GM23248 (cell line): ENCODE measurements around the gene ANKFN1. TPM values are rescaled to one million over a fixed set of nuclear protein-coding genes. Genes with fewer than 3 reads are reported as not detected.

Experiments used
- DNase-seq: peaks from one replicate; pipeline ENCODE4 v3.0.0-alpha.2; 2015
- H2AFZ ChIP-seq: fragments of 200-600 bp; sonication (generic); 2 replicates; pipeline ENCODE4 v1.6.1; 2016; ENCODE audit warnings: antibody characterized with exemption
- H3F3A ChIP-seq: fragments of 200-600 bp; sonication (generic); 2 replicates; pipeline ENCODE4 v1.6.1; 2016; ENCODE audit warnings: mild to moderate bottlenecking, antibody characterized with exemption, mixed run types; ENCODE audit not compliant: insufficient read depth
- H3K27ac ChIP-seq: fragments of 200-600 bp; sonication (generic); 2 replicates; pipeline ENCODE4 v1.5.1; 2016; ENCODE audit warnings: mild to moderate bottlenecking
- H3K27me3 ChIP-seq: fragments of 200-600 bp; sonication (generic); replicated peaks from 2 replicates; pipeline ENCODE4 v1.6.1; 2016; ENCODE audit warnings: mild to moderate bottlenecking; ENCODE audit not compliant: insufficient read depth
- H3K36me3 ChIP-seq: fragments of 200-600 bp; sonication (generic); 2 replicates; pipeline ENCODE4 v1.6.1; 2016; ENCODE audit warnings: low read depth, mild to moderate bottlenecking
- H3K4me1 ChIP-seq: fragments of 200-600 bp; sonication (generic); 2 replicates; pipeline ENCODE4 v1.6.1; 2016; ENCODE audit warnings: mild to moderate bottlenecking; ENCODE audit not compliant: insufficient read depth
- H3K4me2 ChIP-seq: fragments of 200-600 bp; sonication (generic); one replicate; pipeline ENCODE4 v1.6.1; 2016; ENCODE audit warnings: mild to moderate bottlenecking; ENCODE audit not compliant: unreplicated experiment
- H3K4me3 ChIP-seq: fragments of 200-600 bp; sonication (generic); 2 replicates; pipeline ENCODE4 v1.5.1; 2016; ENCODE audit warnings: mild to moderate bottlenecking
- H3K79me2 ChIP-seq: fragments of 200-600 bp; sonication (generic); 2 replicates; pipeline ENCODE4 v1.6.1; 2016; ENCODE audit warnings: mild to moderate bottlenecking; ENCODE audit not compliant: insufficient read depth
- H3K9ac ChIP-seq: fragments of 200-600 bp; sonication (generic); 2 replicates; pipeline ENCODE4 v1.6.1; 2016; ENCODE audit warnings: mild to moderate bottlenecking
- H3K9me2 ChIP-seq: fragments of 200-600 bp; sonication (generic); 2 replicates; pipeline ENCODE4 v1.6.1; 2016; ENCODE audit warnings: mixed run types, mild to moderate bottlenecking, moderate library complexity; ENCODE audit not compliant: insufficient read depth
- H3K9me3 ChIP-seq: fragments of 200-600 bp; sonication (generic); one replicate; pipeline ENCODE4 v1.6.1; 2017; ENCODE audit warnings: low read depth
- H4K20me1 ChIP-seq: fragments of 200-600 bp; sonication (generic); 2 replicates; pipeline ENCODE4 v1.6.0; 2016; ENCODE audit not compliant: insufficient read depth
- EZH2 ChIP-seq: fragments of 200-600 bp; sonication (generic); IDR thresholded peaks from 2 replicates; pipeline ENCODE4 v1.6.1; 2018; ENCODE audit warnings: antibody characterized with exemption, mild to moderate bottlenecking; ENCODE audit not compliant: insufficient read depth, poor library complexity, severe bottlenecking
- EZH2phosphoT487 ChIP-seq: fragments of 200-600 bp; sonication (generic); IDR thresholded peaks from 2 replicates; pipeline ENCODE4 v1.6.1; 2018; ENCODE audit warnings: antibody characterized with exemption, moderate library complexity, mild to moderate bottlenecking, low read depth; ENCODE audit not compliant: insufficient read depth
- WGBS, 2 experiments: methylation state at CpG; one replicate each; pipeline ENCODE4 v1.1.6; 2015 to 2017; ENCODE audit warnings: low lambda C conversion rate in 2 of 2, low coverage in 1 of 2; ENCODE audit errors: missing lambda C conversion rate in 2 of 2; 5-methylcytosine and 5-hydroxymethylcytosine counted together
- in situ Hi-C: fragments of 300-500 bp; cut with MboI; formaldehyde crosslinking; loops from 2 replicates; pipeline ENCODE4 v1.15.0; 2020
- polyA plus RNA-seq: library from polyadenylated mRNA; unstranded; fragments of >200 nt; fragmentation: Nextera tagmentation; extraction: Ambion mirVana; gene quantifications from 2 replicates; pipeline ENCODE4 v1.2.1, GENCODE V29; 2016
- total RNA-seq: library from RNA; depleted of rRNA; stranded (reverse); fragments of >200 nt; shearing (Covaris generic); gene quantifications from 2 replicates; pipeline ENCODE4 v1.2.3, GENCODE V29; 2014

Gene ANKFN1
- total and polyA plus RNA-seq, 2 experiments from 2014 or later, result 0.54 to 0.64 TPM

DNA sequence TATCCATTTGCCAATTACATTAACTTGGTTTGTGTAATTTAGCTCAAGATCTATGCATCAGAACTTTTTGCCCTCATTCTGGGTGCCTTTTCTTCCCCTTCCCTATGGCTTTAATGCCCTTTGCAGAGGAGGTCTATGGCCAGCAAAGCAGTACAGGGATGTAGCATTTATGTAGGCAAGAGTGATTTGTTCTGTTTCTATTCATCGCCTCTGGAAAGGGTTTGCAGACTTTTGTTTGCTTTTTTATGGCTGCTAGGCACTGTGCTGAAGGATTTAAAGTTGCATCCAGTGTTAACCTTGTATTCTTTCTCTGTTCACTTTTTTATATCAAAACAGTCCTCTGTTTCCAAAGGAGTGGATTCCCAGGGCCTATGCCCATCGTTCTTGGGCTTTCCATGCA, 78.0 kb downstream of the ANKFN1 start:
- Histone ChIP-seq H3K27ac (peak overlapping the region; percentile 14), H2AFZ (peak overlapping the region; percentile 82), H3K9me3 (no peaks in the 10 kb centered on the region), H4K20me1 (no peaks in the 10 kb centered on the region), H3K4me2 (peak overlapping the region; percentile 71), H3K79me2 (no peaks in the 10 kb centered on the region), H3F3A (peaks cover 8% of the 10 kb centered on the region; the same call in 1 of the 2 replicates), H3K4me1 (peaks cover 18% of the 10 kb centered on the region), H3K9ac (no peak overlapping the region), H3K9me2 (no peaks in the 10 kb centered on the region), H3K27me3 (no peaks in the 10 kb centered on the region), H3K36me3 (no peaks in the 10 kb centered on the region), H3K4me3 (no peak overlapping the region)
- DNase-seq, result no peak
- in situ Hi-C loops, result no loop called here
- 56 to 74% methylated on average over 2 of the region's 2 CpGs for WGBS, 2 experiments
- TF ChIP-seq EZH2 (no peak), EZH2phosphoT487 (no peak)

GRCh38 chr17:56231693-56232092, 78.4 kb downstream of the ANKFN1 start:
- no peak overlapping the region for H3K4me2 ChIP-seq
- WGBS, 2 experiments, result 63 to 66% methylated on average over 5 of the region's 5 CpGs

DNA sequence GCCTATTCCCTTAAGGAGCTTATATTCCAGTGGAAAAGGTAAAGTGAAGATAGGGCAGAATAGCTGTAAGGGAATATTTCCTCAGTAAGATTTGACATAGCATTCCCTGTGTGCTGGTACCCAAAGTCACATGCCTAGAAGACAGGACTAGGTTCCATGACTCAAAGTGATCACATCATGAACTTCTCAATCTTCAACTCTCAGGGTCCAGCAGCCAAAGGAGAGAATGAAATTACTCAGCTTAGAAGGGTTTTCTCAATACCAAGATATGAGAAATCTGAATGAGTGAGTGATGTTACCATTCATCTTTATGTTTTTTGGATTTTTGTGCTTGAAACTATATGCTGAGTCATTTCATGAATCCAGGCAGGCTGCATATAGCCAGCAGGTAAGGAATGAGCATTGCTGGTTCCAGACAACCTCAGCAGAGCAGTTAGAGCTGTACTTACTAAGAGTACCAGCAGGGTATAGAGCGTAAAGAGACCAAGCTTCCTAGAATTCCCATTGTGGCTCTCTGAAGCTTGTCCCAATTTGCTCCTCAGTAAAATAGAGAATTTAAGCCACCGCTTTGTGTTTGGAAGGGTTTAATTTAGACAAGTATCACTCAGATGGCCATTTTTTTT, 91.1 kb downstream of the ANKFN1 start:
- Histone ChIP-seq H3K9ac (no peak overlapping the region), H2AFZ (no peak overlapping the region), H3K9me3 (no peaks in the 10 kb centered on the region), H4K20me1 (no peaks in the 10 kb centered on the region), H3K27me3 (no peaks in the 10 kb centered on the region), H3F3A (no peaks in the 10 kb centered on the region), H3K27ac (no peak overlapping the region), H3K36me3 (no peaks in the 10 kb centered on the region), H3K9me2 (no peaks in the 10 kb centered on the region), H3K4me2 (no peak overlapping the region), H3K4me1 (no peaks in the 10 kb centered on the region), H3K79me2 (no peaks in the 10 kb centered on the region), H3K4me3 (no peak overlapping the region)
- 87 to 93% methylated on average over 2 of the region's 2 CpGs for WGBS, 2 experiments
- no peak for DNase-seq
- TF ChIP-seq EZH2phosphoT487, result no peak
- no peak for TF ChIP-seq EZH2
- in situ Hi-C loops, result no loop called here

More at GRCh38 chr17:56231693-56232092, 78.4 kb downstream of the ANKFN1 start:
- H3K27me3 ChIP-seq, result no peaks in the 10 kb centered on the region
- no peak overlapping the region for H3K9ac ChIP-seq
- no peaks in the 10 kb centered on the region for H3K9me2 ChIP-seq
- H2AFZ ChIP-seq, result peak overlapping the region; percentile 82
- no peak for DNase-seq
- peaks cover 18% of the 10 kb centered on the region for H3K4me1 ChIP-seq
- peaks cover 8% of the 10 kb centered on the region; the same call in 1 of the 2 replicates for H3F3A ChIP-seq
- no peaks in the 10 kb centered on the region for H3K36me3 ChIP-seq
- in situ Hi-C loops, result no loop called here
- no peak overlapping the region for H3K4me3 ChIP-seq
- no peaks in the 10 kb centered on the region for H4K20me1 ChIP-seq
- no peaks in the 10 kb centered on the region for H3K9me3 ChIP-seq
- TF ChIP-seq EZH2, result no peak
- TF ChIP-seq EZH2phosphoT487, result no peak
- H3K27ac ChIP-seq, result no peak overlapping the region
- H3K79me2 ChIP-seq, result no peaks in the 10 kb centered on the region

GRCh38 chr17:56247816-56248215, 94.5 kb downstream of the ANKFN1 start:
- Histone ChIP-seq H3K4me1 (no peaks in the 10 kb centered on the region), H3K4me2 (no peak overlapping the region), H3K9me2 (no peaks in the 10 kb centered on the region), H3K36me3 (no peaks in the 10 kb centered on the region), H3K79me2 (no peaks in the 10 kb centered on the region), H3F3A (no peaks in the 10 kb centered on the region), H3K27ac (no peak overlapping the region), H3K9ac (no peak overlapping the region), H3K9me3 (no peaks in the 10 kb centered on the region), H3K4me3 (no peak overlapping the region), H2AFZ (no peak overlapping the region), H3K27me3 (no peaks in the 10 kb centered on the region), H4K20me1 (no peaks in the 10 kb centered on the region)
- no peak for DNase-seq
- 51 to 65% methylated on average over 1 of the region's 1 CpG for WGBS, 2 experiments
- in situ Hi-C loops, result no loop called here
- TF ChIP-seq EZH2 (no peak), EZH2phosphoT487 (no peak)
